Neural progenitor cell (in vitro differentiated cells): Measurements from ENCODE around the gene WDR5. TPM values are rescaled to one million over a fixed set of nuclear protein-coding genes. Genes with fewer than 3 reads are reported as not detected.

Experiments used
- DNase-seq: peaks from one replicate; pipeline ENCODE4 v3.0.0-alpha.2; 2016; ENCODE audit warnings: low spot score
- H2AFZ ChIP-seq: fragments of 200-600 bp; sonication (generic); replicated peaks from 2 replicates; pipeline ENCODE4 v1.6.1; 2016; ENCODE audit warnings: antibody characterized with exemption
- H3F3A ChIP-seq: fragments of 200-600 bp; sonication (generic); 2 replicates; pipeline ENCODE4 v1.6.1; 2016; ENCODE audit warnings: antibody characterized with exemption, low read depth
- H3K27ac ChIP-seq: fragments of 200-600 bp; sonication (generic); 2 replicates; pipeline ENCODE4 v1.5.1; 2016; ENCODE audit warnings: mild to moderate bottlenecking
- H3K27me3 ChIP-seq: fragments of 200-600 bp; sonication (generic); 2 replicates; pipeline ENCODE4 v1.6.1; 2016; ENCODE audit warnings: mild to moderate bottlenecking, moderate library complexity
- H3K36me3 ChIP-seq: fragments of 200-600 bp; sonication (generic); 2 replicates; pipeline ENCODE4 v1.5.1; 2016
- H3K4me1 ChIP-seq: fragments of 200-600 bp; sonication (generic); 2 replicates; pipeline ENCODE4 v1.6.1; 2016; ENCODE audit warnings: mixed run types
- H3K4me2 ChIP-seq: fragments of 200-600 bp; sonication (generic); 2 replicates; pipeline ENCODE4 v1.6.1; 2016
- H3K4me3 ChIP-seq: fragments of 200-600 bp; sonication (generic); 2 replicates; pipeline ENCODE4 v1.5.1; 2016
- H3K79me2 ChIP-seq: fragments of 200-600 bp; sonication (generic); 2 replicates; pipeline ENCODE4 v1.6.1; 2016; ENCODE audit warnings: low read depth
- H3K9ac ChIP-seq: fragments of 200-600 bp; sonication (generic); 2 replicates; pipeline ENCODE4 v1.6.1; 2016
- H3K9me3 ChIP-seq: fragments of 200-600 bp; sonication (generic); 2 replicates; pipeline ENCODE4 v1.5.1; 2016; ENCODE audit warnings: low read depth
- H4K20me1 ChIP-seq: fragments of 200-600 bp; sonication (generic); 2 replicates; pipeline ENCODE4 v1.6.1; 2016; ENCODE audit warnings: low read depth
- H3K27ac Mint-ChIP-seq: 3 replicates; pipeline ENCODE4 v1.8.0; 2021; ENCODE audit warnings: mixed read lengths
- H3K27me3 Mint-ChIP-seq: 2 replicates; pipeline ENCODE4 v1.8.0; 2022; ENCODE audit warnings: low read depth, mild to moderate bottlenecking, inconsistent platforms, moderate library complexity, mixed read lengths; ENCODE audit not compliant: insufficient read depth
- H3K36me3 Mint-ChIP-seq: 3 replicates; pipeline ENCODE4 v1.8.0; 2021; ENCODE audit warnings: mixed read lengths
- H3K4me1 Mint-ChIP-seq: 3 replicates; pipeline ENCODE4 v1.8.0; 2021; ENCODE audit warnings: mixed read lengths
- H3K4me3 Mint-ChIP-seq: 3 replicates; pipeline ENCODE4 v1.8.0; 2021; ENCODE audit warnings: mild to moderate bottlenecking, moderate library complexity, mixed read lengths
- H3K9me3 Mint-ChIP-seq: 3 replicates; pipeline ENCODE4 v1.8.0; 2020; ENCODE audit warnings: mixed read lengths
- CTCF ChIP-seq: fragments of 200-600 bp; sonication (generic); IDR thresholded peaks from 2 replicates; pipeline ENCODE4 v1.5.1; 2017; ENCODE audit warnings: antibody characterized with exemption, mild to moderate bottlenecking
- EZH2 ChIP-seq: fragments of 200-600 bp; sonication (generic); IDR thresholded peaks from 2 replicates; pipeline ENCODE4 v1.6.1; 2017; ENCODE audit warnings: antibody characterized with exemption, mild to moderate bottlenecking, moderate library complexity
- EZH2phosphoT487 ChIP-seq: fragments of 200-600 bp; sonication (generic); IDR thresholded peaks from 2 replicates; pipeline ENCODE4 v1.6.1; 2017; ENCODE audit warnings: antibody characterized with exemption
- total RNA-seq: library from RNA; depleted of rRNA; stranded (reverse); fragments of >200 nt; gene quantifications from 2 replicates; pipeline ENCODE4 v1.2.3, GENCODE V29; 2015; ENCODE audit warnings: low replicate concordance

Gene WDR5
- total RNA-seq, 1 donor from 2014 or later, result 26.7 TPM

- Mint-ChIP-seq H3K4me1 (peaks cover 33% of the 10 kb centered on the region), H3K4me3 (no peak overlapping the region), H3K9me3 (no peaks in the 10 kb centered on the region), H3K27me3 (peaks cover 2% of the 10 kb centered on the region), H3K36me3 (no peaks in the 10 kb centered on the region), H3K27ac (peak overlapping the region; percentile 85)
- H3F3A ChIP-seq, result peaks cover 34% of the 10 kb centered on the region
- no peak for TF ChIP-seq EZH2phosphoT487
- TF ChIP-seq CTCF, result no peak
- no peak for TF ChIP-seq EZH2
- peak overlapping the region; percentile 50 for H3K4me2 ChIP-seq
- H2AFZ ChIP-seq, result peak overlapping the region; percentile 36
- H3K27me3 ChIP-seq, result no peaks in the 10 kb centered on the region
- DNase-seq, result peak; percentile 90
- H3K9me3 ChIP-seq, result no peaks in the 10 kb centered on the region
- H4K20me1 ChIP-seq, result no peaks in the 10 kb centered on the region
- peaks cover 36% of the 10 kb centered on the region for H3K4me1 ChIP-seq
- H3K79me2 ChIP-seq, result no peaks in the 10 kb centered on the region
- peak overlapping the region; percentile 82 for H3K27ac ChIP-seq
- peak overlapping the region; percentile 11 for H3K4me3 ChIP-seq
- no peaks in the 10 kb centered on the region for H3K36me3 ChIP-seq
- no peak overlapping the region for H3K9ac ChIP-seq
Measured at GRCh38 chr9:134130503-134131375, 5.1 kb upstream of the WDR5 start.

DNA sequence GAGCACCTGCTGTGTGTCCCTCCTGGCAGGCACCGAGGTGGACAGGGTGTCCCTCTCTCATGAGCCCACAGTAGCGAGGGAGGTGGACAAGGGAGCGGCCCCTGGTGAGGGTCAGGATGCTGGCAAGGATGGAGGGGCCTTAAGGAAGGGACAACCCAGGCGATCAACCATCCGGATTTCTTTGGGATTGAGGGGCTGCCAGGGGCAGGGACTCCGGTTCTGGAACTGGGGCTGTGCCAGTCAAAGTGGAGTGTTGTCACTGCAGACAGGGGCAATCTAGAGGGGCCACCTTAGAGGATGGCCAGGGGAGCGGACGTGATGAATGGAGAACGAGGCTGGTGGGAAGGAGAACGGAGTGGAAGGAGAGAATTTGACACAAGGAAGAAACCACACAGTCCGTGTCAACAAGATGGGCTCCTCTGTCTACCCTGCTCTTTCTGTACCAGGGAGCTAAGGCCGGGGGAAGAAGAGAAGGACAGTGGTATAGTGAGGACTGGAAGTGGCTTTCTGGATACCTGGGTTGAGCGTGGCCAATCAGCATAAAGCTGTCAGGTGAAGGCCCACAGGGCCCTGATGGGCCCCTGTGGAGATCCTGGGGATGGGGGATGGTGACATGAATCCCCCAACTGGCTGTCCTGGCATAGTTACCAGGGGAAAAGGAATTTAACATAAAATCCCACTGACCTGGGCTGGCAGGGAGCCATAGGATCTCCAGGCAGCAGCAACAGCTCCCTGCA, 4.2 kb upstream of the WDR5 start:
- H3K4me3 Mint-ChIP-seq, result no peak overlapping the region
- peaks cover 2% of the 10 kb centered on the region for H3K27me3 Mint-ChIP-seq
- H3K9me3 Mint-ChIP-seq, result no peaks in the 10 kb centered on the region
- Histone ChIP-seq H3K27me3 (no peaks in the 10 kb centered on the region), H3K4me2 (peak overlapping the region; percentile 50), H3K4me1 (peaks cover 36% of the 10 kb centered on the region), H2AFZ (no peak overlapping the region), H3F3A (peaks cover 34% of the 10 kb centered on the region), H3K9ac (no peak overlapping the region), H3K4me3 (no peak overlapping the region), H4K20me1 (peaks cover 4% of the 10 kb centered on the region), H3K27ac (peak overlapping the region; percentile 82), H3K9me3 (no peaks in the 10 kb centered on the region), H3K79me2 (peaks cover 5% of the 10 kb centered on the region), H3K36me3 (no peaks in the 10 kb centered on the region)
- DNase-seq, result no peak
- peak overlapping the region; percentile 85 for H3K27ac Mint-ChIP-seq
- no peak for TF ChIP-seq CTCF
- no peak for TF ChIP-seq EZH2
- no peak for TF ChIP-seq EZH2phosphoT487
- peaks cover 33% of the 10 kb centered on the region for H3K4me1 Mint-ChIP-seq
- no peaks in the 10 kb centered on the region for H3K36me3 Mint-ChIP-seq

DNA sequence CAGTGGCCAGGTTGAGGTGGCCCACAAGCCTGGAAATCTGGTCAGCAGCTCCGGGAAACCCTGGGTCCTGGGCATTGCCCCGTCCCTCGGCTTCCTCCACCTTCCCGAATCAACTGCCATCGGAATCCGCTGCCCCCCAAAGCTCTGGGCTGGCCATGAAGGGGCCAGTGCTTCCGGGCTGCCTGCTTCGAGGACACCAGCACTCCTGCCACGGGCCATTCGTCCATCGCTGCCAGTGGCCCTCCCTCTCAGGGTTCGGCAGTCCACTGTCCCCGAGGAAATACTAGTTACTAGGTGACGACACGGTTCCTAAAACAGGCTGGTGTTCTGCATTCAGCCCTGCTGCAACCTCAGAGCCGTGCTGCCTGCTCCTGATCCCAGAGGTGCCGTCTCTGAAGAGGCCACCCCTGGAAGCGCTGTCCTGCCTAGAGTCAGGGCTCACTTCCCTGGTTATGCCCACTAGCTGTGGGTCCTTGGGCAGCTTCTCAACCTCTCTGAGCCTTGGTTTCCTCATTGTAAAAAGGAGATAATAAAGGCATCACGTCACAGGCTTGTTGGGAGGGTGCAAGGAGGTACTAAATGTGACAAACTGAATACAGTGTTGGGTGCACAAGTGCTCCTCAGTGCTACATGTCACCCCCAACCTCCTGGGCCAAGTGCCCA, 3.5 kb upstream of the WDR5 start:
- peaks cover 34% of the 10 kb centered on the region for H3F3A ChIP-seq
- no peak for DNase-seq
- H3K4me1 ChIP-seq, result peaks cover 40% of the 10 kb centered on the region
- no peaks in the 10 kb centered on the region for H3K27me3 ChIP-seq
- no peak for TF ChIP-seq CTCF
- no peak overlapping the region for H3K27ac ChIP-seq
- H3K36me3 ChIP-seq, result no peaks in the 10 kb centered on the region
- peaks cover 4% of the 10 kb centered on the region for H3K27me3 Mint-ChIP-seq
- peaks cover 12% of the 10 kb centered on the region for H3K79me2 ChIP-seq
- H3K27ac Mint-ChIP-seq, result no peak overlapping the region
- no peak overlapping the region for H2AFZ ChIP-seq
- no peak overlapping the region for H3K4me3 ChIP-seq
- H3K9me3 Mint-ChIP-seq, result no peaks in the 10 kb centered on the region
- H3K36me3 Mint-ChIP-seq, result no peaks in the 10 kb centered on the region
- peaks cover 40% of the 10 kb centered on the region for H3K4me1 Mint-ChIP-seq
- H3K9me3 ChIP-seq, result no peaks in the 10 kb centered on the region
- peaks cover 11% of the 10 kb centered on the region for H4K20me1 ChIP-seq
- H3K9ac ChIP-seq, result no peak overlapping the region
- H3K4me3 Mint-ChIP-seq, result peak overlapping the region; percentile 71
- no peak overlapping the region for H3K4me2 ChIP-seq
